ENCODE data around the gene MRPL46. TPM values are rescaled to one million over a fixed set of nuclear protein-coding genes. Genes with fewer than 3 reads are reported as not detected.

MRPL46 gene
- total RNA-seq, 1 donor from 2014 or later, result 17.0 TPM

GRCh38 chr15:88428805-88429605 is 38.2 kb downstream of the MRPL46 start:
- no peak overlapping the region for H3K4me3 Mint-ChIP-seq (ENCODE audit: unreplicated experiment)
- H3K27ac Mint-ChIP-seq (ENCODE audit: unreplicated experiment), result no peak overlapping the region
- no peak for TF ChIP-seq CTCF (IDR thresholded peaks at IDR 0.05)
- H3K36me3 Mint-ChIP-seq (ENCODE audit: unreplicated experiment), result no peaks in the 10 kb centered on the region
- peak; percentile 65 for DNase-seq (ENCODE audit: extremely low spot score, unreplicated experiment)
- no peaks in the 10 kb centered on the region for H3K4me1 Mint-ChIP-seq (ENCODE audit: unreplicated experiment)
- no peaks in the 10 kb centered on the region for H3K9me3 Mint-ChIP-seq (ENCODE audit: unreplicated experiment)
- H3K27me3 Mint-ChIP-seq (ENCODE audit: unreplicated experiment), result peaks cover 14% of the 10 kb centered on the region

- peaks cover 10% of the 10 kb centered on the region for H3K27me3 Mint-ChIP-seq (ENCODE audit: unreplicated experiment)
- no peaks in the 10 kb centered on the region for H3K4me1 Mint-ChIP-seq (ENCODE audit: unreplicated experiment)
- no peaks in the 10 kb centered on the region for H3K36me3 Mint-ChIP-seq (ENCODE audit: unreplicated experiment)
- TF ChIP-seq CTCF (IDR thresholded peaks at IDR 0.05), result no peak
- H3K9me3 Mint-ChIP-seq (ENCODE audit: unreplicated experiment), result no peaks in the 10 kb centered on the region
- H3K4me3 Mint-ChIP-seq (ENCODE audit: unreplicated experiment), result no peak overlapping the region
- H3K27ac Mint-ChIP-seq (ENCODE audit: unreplicated experiment), result no peak overlapping the region
- peak; percentile 66 for DNase-seq (ENCODE audit: extremely low spot score, unreplicated experiment)
Measured at GRCh38 chr15:88428053-88428452, 39.1 kb downstream of the MRPL46 start.

GRCh38 chr15:88426304-88426703 is 40.9 kb downstream of the MRPL46 start:
- no peak overlapping the region for H3K27ac Mint-ChIP-seq (ENCODE audit: unreplicated experiment)
- no peak for TF ChIP-seq CTCF (IDR thresholded peaks at IDR 0.05)
- H3K36me3 Mint-ChIP-seq (ENCODE audit: unreplicated experiment), result no peaks in the 10 kb centered on the region
- H3K9me3 Mint-ChIP-seq (ENCODE audit: unreplicated experiment), result no peaks in the 10 kb centered on the region
- no peak overlapping the region for H3K4me3 Mint-ChIP-seq (ENCODE audit: unreplicated experiment)
- H3K27me3 Mint-ChIP-seq (ENCODE audit: unreplicated experiment), result peaks cover 10% of the 10 kb centered on the region
- no peaks in the 10 kb centered on the region for H3K4me1 Mint-ChIP-seq (ENCODE audit: unreplicated experiment)
- no peak for DNase-seq (ENCODE audit: extremely low spot score, unreplicated experiment)

GRCh38 chr15:88423331-88423730 is 43.9 kb downstream of the MRPL46 start:
- Mint-ChIP-seq H3K27me3 (ENCODE audit: unreplicated experiment) (peaks cover 9% of the 10 kb centered on the region), H3K4me3 (ENCODE audit: unreplicated experiment) (no peak overlapping the region)

More at GRCh38 chr15:88423331-88423730, 43.9 kb downstream of the MRPL46 start:
- no peak for DNase-seq (ENCODE audit: extremely low spot score, unreplicated experiment)
- Mint-ChIP-seq H3K4me1 (ENCODE audit: unreplicated experiment) (no peaks in the 10 kb centered on the region), H3K9me3 (ENCODE audit: unreplicated experiment) (no peaks in the 10 kb centered on the region), H3K36me3 (ENCODE audit: unreplicated experiment) (no peaks in the 10 kb centered on the region), H3K27ac (ENCODE audit: unreplicated experiment) (no peak overlapping the region)
- no peak for TF ChIP-seq CTCF (IDR thresholded peaks at IDR 0.05)

Measured in osteocyte (in vitro differentiated cells).